Smooth muscle cell (in vitro differentiated cells): Measurements from ENCODE around the gene PPP4R2. TPM values are rescaled to one million over a fixed set of nuclear protein-coding genes. Genes with fewer than 3 reads are reported as not detected.
"Not testable (repeated sequence)": the region's sequence is repeated elsewhere in the genome, so short reads cannot be mapped to it uniquely, and the experiment has no call there.

Experiments
- DNase-seq: peaks from one replicate; lab custom pipeline; 2025; ENCODE audit not compliant: unreplicated experiment; lab: John Stamatoyannopoulos, UW
- H2AFZ ChIP-seq: fragments of 200-600 bp; sonication (generic); 2 replicates; pipeline ENCODE4 v1.6.0; 2016; ENCODE audit warnings: antibody characterized with exemption, low read depth, mild to moderate bottlenecking
- H3F3A ChIP-seq: fragments of 200-600 bp; sonication (generic); 2 replicates; pipeline ENCODE4 v1.6.0; 2017; ENCODE audit warnings: antibody characterized with exemption, low read depth
- H3K27ac ChIP-seq: fragments of 200-600 bp; sonication (generic); 2 replicates; pipeline ENCODE4 v1.5.1; 2016; ENCODE audit warnings: low read depth, mild to moderate bottlenecking
- H3K27me3 ChIP-seq: fragments of 200-600 bp; sonication (generic); 2 replicates; pipeline ENCODE4 v1.6.1; 2016; ENCODE audit warnings: low read depth, mild to moderate bottlenecking
- H3K36me3 ChIP-seq: fragments of 200-600 bp; sonication (generic); 2 replicates; pipeline ENCODE4 v1.5.1; 2016; ENCODE audit warnings: low read depth
- H3K4me1 ChIP-seq: fragments of 200-600 bp; sonication (generic); 2 replicates; pipeline ENCODE4 v1.5.1; 2016; ENCODE audit warnings: low read depth
- H3K4me2 ChIP-seq: fragments of 200-600 bp; sonication (generic); 2 replicates; pipeline ENCODE4 v1.6.0; 2016; ENCODE audit warnings: mild to moderate bottlenecking
- H3K4me3 ChIP-seq: fragments of 200-600 bp; sonication (generic); 2 replicates; pipeline ENCODE4 v1.5.1; 2016; ENCODE audit warnings: mild to moderate bottlenecking
- H3K79me2 ChIP-seq: fragments of 200-600 bp; sonication (generic); 2 replicates; pipeline ENCODE4 v1.6.0; 2016; ENCODE audit warnings: low read depth, mild to moderate bottlenecking
- H3K9ac ChIP-seq: fragments of 200-600 bp; sonication (generic); 2 replicates; pipeline ENCODE4 v1.6.0; 2016; ENCODE audit warnings: low read depth
- H3K9me3 ChIP-seq: fragments of 200-600 bp; sonication (generic); replicated peaks from 2 replicates; pipeline ENCODE4 v1.5.1; 2016; ENCODE audit warnings: low read depth
- H4K20me1 ChIP-seq: fragments of 200-600 bp; sonication (generic); 2 replicates; pipeline ENCODE4 v1.6.0; 2016; ENCODE audit warnings: low read depth
- CTCF ChIP-seq: fragments of 200-600 bp; sonication (generic); IDR thresholded peaks from 2 replicates; pipeline ENCODE4 v1.5.1; 2017; ENCODE audit warnings: borderline replicate concordance, mild to moderate bottlenecking, antibody characterized with exemption; ENCODE audit not compliant: insufficient read depth, poor library complexity, severe bottlenecking
- WGBS: methylation state at CpG from one replicate; pipeline ENCODE4 v1.1.7; 2016; ENCODE audit warnings: low lambda C conversion rate; 5-methylcytosine and 5-hydroxymethylcytosine counted together
- polyA plus RNA-seq: library from polyadenylated mRNA; unstranded; fragments of >200 nt; fragmentation: Nextera tagmentation; extraction: Ambion mirVana; gene quantifications from 2 replicates; pipeline ENCODE4 v1.2.1, GENCODE V29; 2016
- total RNA-seq: library from RNA; depleted of rRNA; stranded (reverse); fragments of >200 nt; gene quantifications from 2 replicates; pipeline ENCODE4 v1.2.3, GENCODE V29; 2014

Gene PPP4R2
- total and polyA plus RNA-seq, 2 experiments from 2014 or later, result 34.6 to 52.2 TPM

GRCh38 chr3:73056845-73057150 is 60.2 kb downstream of the PPP4R2 start:
- Histone ChIP-seq H3K79me2 (peaks cover 53% of the 10 kb centered on the region), H4K20me1 (no peaks in the 10 kb centered on the region), H2AFZ (no peak overlapping the region)

GRCh38 chr3:73060302-73060723 is 63.7 kb downstream of the PPP4R2 start:
- 38% methylated on average over 1 of the region's 1 CpG for WGBS
- no peaks in the 10 kb centered on the region for H3K9me3 ChIP-seq
- H2AFZ ChIP-seq, result no peak overlapping the region
- no peak overlapping the region for H3K9ac ChIP-seq
- H3K27me3 ChIP-seq, result no peaks in the 10 kb centered on the region
- H3K36me3 ChIP-seq, result peaks cover 8% of the 10 kb centered on the region
- H3K27ac ChIP-seq, result peak overlapping the region; percentile 6
- peaks cover 56% of the 10 kb centered on the region for H3K79me2 ChIP-seq
- peaks cover 3% of the 10 kb centered on the region for H3F3A ChIP-seq
- H3K4me3 ChIP-seq, result no peak overlapping the region
- no peaks in the 10 kb centered on the region for H3K4me1 ChIP-seq
- H3K4me2 ChIP-seq, result no peak overlapping the region
- H4K20me1 ChIP-seq, result peaks cover 27% of the 10 kb centered on the region
- no peak for TF ChIP-seq CTCF
- DNase-seq, result no peak

More at GRCh38 chr3:73056845-73057150, 60.2 kb downstream of the PPP4R2 start:
- H3K9me3 ChIP-seq, result no peaks in the 10 kb centered on the region
- H3K4me3 ChIP-seq, result no peak overlapping the region
- DNase-seq, result no peak
- no peak overlapping the region for H3K9ac ChIP-seq
- H3K4me1 ChIP-seq, result no peaks in the 10 kb centered on the region
- H3K36me3 ChIP-seq, result no peaks in the 10 kb centered on the region
- TF ChIP-seq CTCF, result no peak
- H3K4me2 ChIP-seq, result no peak overlapping the region
- H3F3A ChIP-seq, result peaks cover 3% of the 10 kb centered on the region
- H3K27ac ChIP-seq, result no peak overlapping the region
- H3K27me3 ChIP-seq, result no peaks in the 10 kb centered on the region

GRCh38 chr3:73061416-73061815 is 64.8 kb downstream of the PPP4R2 start, which contains the start of gene EBLN2:
TSS of gene EBLN2 (plus strand) at chr3:73061659. CDS start at chr3:73062082, 423 bp downstream.
- no peak within 1 kb of the TSS for H2AFZ ChIP-seq
- peak within 1 kb of the TSS; percentile 6 for H3K27ac ChIP-seq
- WGBS, result 96% methylated on average over 2 of the region's 2 CpGs
- DNase-seq, result no peak
- TF ChIP-seq CTCF, result no peak
- H3K4me3 ChIP-seq, result no peak within 1 kb of the TSS
- no peaks in the 10 kb centered on the region for H3F3A ChIP-seq
- H4K20me1 ChIP-seq, result peaks cover 29% of the 10 kb centered on the region
- H3K4me2 ChIP-seq, result no peak within 1 kb of the TSS
- H3K4me1 ChIP-seq, result no peaks in the 10 kb centered on the region
- H3K79me2 ChIP-seq, result peaks cover 49% of the 10 kb centered on the region
- H3K27me3 ChIP-seq, result no peaks in the 10 kb centered on the region
- no peaks in the 10 kb centered on the region for H3K9me3 ChIP-seq
- no peak within 1 kb of the TSS for H3K9ac ChIP-seq
- H3K36me3 ChIP-seq, result peaks cover 13% of the 10 kb centered on the region

- Histone ChIP-seq H3K36me3 (peaks cover 13% of the 10 kb centered on the region), H4K20me1 (peaks cover 50% of the 10 kb centered on the region)
- not testable (repeated sequence) for H3K9ac ChIP-seq, H3K4me1 ChIP-seq, DNase-seq, H3F3A ChIP-seq, H3K9me3 ChIP-seq, H3K4me2 ChIP-seq, H2AFZ ChIP-seq, H3K27me3 ChIP-seq, H3K79me2 ChIP-seq, H3K4me3 ChIP-seq, H3K27ac ChIP-seq
Observed at GRCh38 chr3:73066243-73066642, 69.6 kb downstream of the PPP4R2 start.
